Measurements from ENCODE around the gene TRIP10. TPM values are rescaled to one million over a fixed set of nuclear protein-coding genes. Genes with fewer than 3 reads are reported as not detected.
A peak's percentile ranks its signal among the peaks of the same experiment; 100 is the strongest.
"Not testable (repeated sequence)": the region's sequence is repeated elsewhere in the genome, so short reads cannot be mapped to it uniquely, and the experiment has no call there.

Gene TRIP10
- polyA plus RNA-seq, 1 donor (not counting 4 experiments of a cell fraction or from before 2014, with no cell fraction given), result 34.8 TPM

DNA sequence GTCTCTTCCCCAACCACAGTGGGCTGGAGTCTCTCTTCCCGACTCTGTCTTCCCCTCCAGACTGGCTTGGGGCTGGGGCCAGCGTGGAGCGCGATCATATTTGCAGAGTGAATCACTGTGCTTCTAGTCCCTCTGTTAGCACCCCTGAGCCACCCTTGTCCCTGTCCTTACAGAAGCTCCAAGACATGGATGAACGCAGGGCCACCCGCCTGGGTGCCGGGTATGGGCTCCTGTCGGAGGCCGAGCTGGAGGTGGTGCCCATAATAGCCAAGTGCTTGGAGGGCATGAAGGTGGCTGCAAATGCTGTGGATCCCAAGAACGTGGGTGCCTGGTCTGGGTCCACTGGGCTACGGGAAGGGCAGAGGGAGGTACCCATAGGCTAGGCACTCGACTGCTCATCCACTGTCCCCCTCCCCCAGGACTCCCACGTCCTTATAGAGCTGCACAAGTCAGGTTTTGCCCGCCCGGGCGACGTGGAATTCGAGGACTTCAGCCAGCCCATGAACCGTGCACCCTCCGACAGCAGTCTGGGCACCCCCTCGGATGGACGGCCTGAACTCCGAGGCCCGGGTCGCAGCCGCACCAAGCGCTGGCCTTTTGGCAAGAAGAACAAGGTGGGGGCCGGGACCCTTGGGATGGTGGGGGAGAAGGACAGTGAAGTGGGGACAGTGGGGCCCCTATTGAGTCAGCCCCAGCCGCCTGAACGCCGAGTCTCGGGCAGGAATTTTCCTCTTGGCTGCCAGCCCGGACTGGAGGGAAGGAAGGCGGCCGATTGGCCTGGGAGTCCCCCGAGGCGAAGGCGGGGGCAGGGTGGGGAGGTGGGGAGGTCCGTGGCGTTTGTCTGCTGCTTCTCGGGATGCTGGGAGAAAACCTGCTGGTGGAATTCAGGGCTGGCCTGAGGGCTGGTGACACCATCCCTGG lies 5.2 kb downstream of the TRIP10 start:
- no peaks in the 10 kb centered on the region for H3K9me1 ChIP-seq (ENCODE audit: control insufficient read depth, extremely low read depth, insufficient read depth, low read length)
- DNase-seq (ENCODE audit: low read depth, low spot score), result no peak
- no peaks in the 10 kb centered on the region for H3K27me3 ChIP-seq (ENCODE audit: control insufficient read depth, extremely low read depth, insufficient read depth, low read length)
- H3K27ac ChIP-seq (ENCODE audit: control insufficient read depth, insufficient read depth, low read length), result peak overlapping the region; percentile 64
- peaks cover 30 to 33% of the 10 kb centered on the region in 2 experiments for H3K36me3 ChIP-seq (ENCODE audit: control insufficient read depth in 2 of 2, extremely low read depth in 1 of 2, insufficient read depth in 2 of 2, low read length in 2 of 2)
- no peak overlapping the region for H2AFZ ChIP-seq (ENCODE audit: control insufficient read depth, low read length)
- TF ChIP-seq EZH2 (IDR thresholded peaks at IDR 0.05; ENCODE audit: low read length), result no peak
- TF ChIP-seq, protein P1, sequence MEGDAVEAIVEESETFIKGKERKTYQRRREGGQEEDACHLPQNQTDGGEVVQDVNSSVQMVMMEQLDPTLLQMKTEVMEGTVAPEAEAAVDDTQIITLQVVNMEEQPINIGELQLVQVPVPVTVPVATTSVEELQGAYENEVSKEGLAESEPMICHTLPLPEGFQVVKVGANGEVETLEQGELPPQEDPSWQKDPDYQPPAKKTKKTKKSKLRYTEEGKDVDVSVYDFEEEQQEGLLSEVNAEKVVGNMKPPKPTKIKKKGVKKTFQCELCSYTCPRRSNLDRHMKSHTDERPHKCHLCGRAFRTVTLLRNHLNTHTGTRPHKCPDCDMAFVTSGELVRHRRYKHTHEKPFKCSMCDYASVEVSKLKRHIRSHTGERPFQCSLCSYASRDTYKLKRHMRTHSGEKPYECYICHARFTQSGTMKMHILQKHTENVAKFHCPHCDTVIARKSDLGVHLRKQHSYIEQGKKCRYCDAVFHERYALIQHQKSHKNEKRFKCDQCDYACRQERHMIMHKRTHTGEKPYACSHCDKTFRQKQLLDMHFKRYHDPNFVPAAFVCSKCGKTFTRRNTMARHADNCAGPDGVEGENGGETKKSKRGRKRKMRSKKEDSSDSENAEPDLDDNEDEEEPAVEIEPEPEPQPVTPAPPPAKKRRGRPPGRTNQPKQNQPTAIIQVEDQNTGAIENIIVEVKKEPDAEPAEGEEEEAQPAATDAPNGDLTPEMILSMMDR (optimal IDR thresholded peaks at IDR 0.05 in 1 of 3, IDR thresholded peaks at IDR 0.05 in 1 of 3, conservative IDR thresholded peaks at IDR 0.05 in 1 of 3; ENCODE audit: extremely low read depth in 1 of 3, insufficient read depth in 2 of 3, low read length in 3 of 3), result no peak
- H3K4me2 ChIP-seq (ENCODE audit: control insufficient read depth, extremely low read depth, insufficient read depth, low read depth, low read length), result peak overlapping the region; percentile 59
- peaks cover 24% of the 10 kb centered on the region for H3K4me1 ChIP-seq (ENCODE audit: control insufficient read depth, extremely low read depth, insufficient read depth, low read length)
- no peaks in the 10 kb centered on the region for H3K9me3 ChIP-seq (ENCODE audit: control insufficient read depth, low read depth, low read length)
- peak overlapping the region in 2 of 3 experiments; percentile 18 to 19 for H3K4me3 ChIP-seq (ENCODE audit: control insufficient read depth in 2 of 3, extremely low read depth in 1 of 3, insufficient read depth in 2 of 3, low read depth in 1 of 3, low read length in 3 of 3)
- no peak for FAIRE-seq
- peaks cover 25% of the 10 kb centered on the region for H3K79me2 ChIP-seq (ENCODE audit: control insufficient read depth, insufficient read depth, low read length)
- peaks cover 3% of the 10 kb centered on the region for H4K20me1 ChIP-seq (ENCODE audit: control insufficient read depth, extremely low read depth, insufficient read depth, low read length)
- dilution Hi-C loops (cut with MboI; ENCODE audit: extremely low pct_ligation_motif_present, low sequenced_read_pairs), result no loop called here
- peak overlapping the region; percentile 34 for H3K9ac ChIP-seq (ENCODE audit: control insufficient read depth, extremely low read depth, insufficient read depth, low read length)

DNA sequence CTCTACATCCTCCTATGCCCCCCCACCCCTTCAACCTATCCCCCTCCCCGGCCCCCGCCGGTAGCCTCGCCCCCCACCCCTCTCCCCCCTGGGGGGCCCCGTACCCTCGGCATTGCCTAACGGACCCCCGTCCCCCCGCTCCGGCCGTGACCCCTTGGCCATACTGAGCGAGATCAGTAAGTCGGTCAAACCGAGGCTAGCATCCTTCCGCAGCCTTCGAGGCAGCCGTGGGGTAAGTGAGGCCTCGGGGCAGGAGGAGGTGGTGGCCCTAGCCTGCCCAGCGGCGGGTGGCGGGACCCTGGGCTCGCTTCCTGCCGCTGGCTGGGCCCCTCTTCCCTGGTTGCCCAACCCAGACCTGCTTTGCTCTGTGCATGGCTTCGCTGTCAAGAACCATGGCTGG lies 6.5 kb downstream of the TRIP10 start:
- TF ChIP-seq, protein P1 (optimal IDR thresholded peaks at IDR 0.05 in 1 of 3, IDR thresholded peaks at IDR 0.05 in 1 of 3, conservative IDR thresholded peaks at IDR 0.05 in 1 of 3; ENCODE audit: extremely low read depth in 1 of 3, insufficient read depth in 2 of 3, low read length in 3 of 3), result no peak
- TF ChIP-seq EZH2 (IDR thresholded peaks at IDR 0.05; ENCODE audit: low read length), result no peak
- Histone ChIP-seq H3K4me2 (ENCODE audit: control insufficient read depth, extremely low read depth, insufficient read depth, low read depth, low read length) (no peak overlapping the region), H3K36me3 (ENCODE audit: control insufficient read depth in 2 of 2, extremely low read depth in 1 of 2, insufficient read depth in 2 of 2, low read length in 2 of 2) (peaks cover 30 to 38% of the 10 kb centered on the region in 2 experiments), H3K4me3 (ENCODE audit: control insufficient read depth in 2 of 3, extremely low read depth in 1 of 3, insufficient read depth in 2 of 3, low read depth in 1 of 3, low read length in 3 of 3) (no peak overlapping the region), H3K4me1 (ENCODE audit: control insufficient read depth, extremely low read depth, insufficient read depth, low read length) (peaks cover 23% of the 10 kb centered on the region), H4K20me1 (ENCODE audit: control insufficient read depth, extremely low read depth, insufficient read depth, low read length) (peaks cover 3% of the 10 kb centered on the region), H3K9me3 (ENCODE audit: control insufficient read depth, low read depth, low read length) (no peaks in the 10 kb centered on the region), H3K9me1 (ENCODE audit: control insufficient read depth, extremely low read depth, insufficient read depth, low read length) (no peaks in the 10 kb centered on the region), H3K79me2 (ENCODE audit: control insufficient read depth, insufficient read depth, low read length) (peaks cover 11% of the 10 kb centered on the region), H3K27me3 (ENCODE audit: control insufficient read depth, extremely low read depth, insufficient read depth, low read length) (no peaks in the 10 kb centered on the region), H3K9ac (ENCODE audit: control insufficient read depth, extremely low read depth, insufficient read depth, low read length) (no peak overlapping the region), H2AFZ (ENCODE audit: control insufficient read depth, low read length) (no peak overlapping the region), H3K27ac (ENCODE audit: control insufficient read depth, insufficient read depth, low read length) (no peak overlapping the region)
- DNase-seq (ENCODE audit: low read depth, low spot score) (no peak), FAIRE-seq (no peak)
- dilution Hi-C loops (cut with MboI; ENCODE audit: extremely low pct_ligation_motif_present, low sequenced_read_pairs), result no loop called here

DNA sequence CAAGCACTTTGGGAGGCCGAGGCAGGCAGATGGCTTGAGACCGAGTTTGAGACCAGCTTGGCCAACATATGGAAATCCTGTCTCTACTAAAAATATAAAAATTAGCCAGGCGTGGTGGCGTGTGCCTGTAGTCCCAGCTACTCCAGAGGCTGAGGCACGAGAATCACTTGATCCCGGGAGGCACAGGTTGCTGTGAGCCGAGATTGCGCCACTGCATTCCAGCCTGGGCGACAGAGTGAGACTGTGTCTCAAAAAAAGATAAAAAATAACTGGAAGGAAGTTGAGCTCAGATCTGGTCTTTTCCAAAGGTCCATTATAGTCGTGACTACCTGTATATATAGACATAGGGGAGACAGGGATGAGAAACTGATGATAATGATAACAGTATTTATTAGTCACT lies 9.1 kb downstream of the TRIP10 start:
- H3K27ac ChIP-seq (ENCODE audit: control insufficient read depth, insufficient read depth, low read length); H3K27me3 ChIP-seq (ENCODE audit: control insufficient read depth, extremely low read depth, insufficient read depth, low read length); H3K9me1 ChIP-seq (ENCODE audit: control insufficient read depth, extremely low read depth, insufficient read depth, low read length); H3K4me2 ChIP-seq (ENCODE audit: control insufficient read depth, extremely low read depth, insufficient read depth, low read depth, low read length); H3K4me3 ChIP-seq (ENCODE audit: control insufficient read depth in 2 of 3, extremely low read depth in 1 of 3, insufficient read depth in 2 of 3, low read depth in 1 of 3, low read length in 3 of 3); dilution Hi-C loops (cut with MboI; ENCODE audit: extremely low pct_ligation_motif_present, low sequenced_read_pairs); H4K20me1 ChIP-seq (ENCODE audit: control insufficient read depth, extremely low read depth, insufficient read depth, low read length); H3K79me2 ChIP-seq (ENCODE audit: control insufficient read depth, insufficient read depth, low read length); FAIRE-seq; H3K9me3 ChIP-seq (ENCODE audit: control insufficient read depth, low read depth, low read length); H3K9ac ChIP-seq (ENCODE audit: control insufficient read depth, extremely low read depth, insufficient read depth, low read length); DNase-seq (ENCODE audit: low read depth, low spot score); H2AFZ ChIP-seq (ENCODE audit: control insufficient read depth, low read length): not testable (repeated sequence)
- Histone ChIP-seq H3K36me3 (ENCODE audit: control insufficient read depth in 2 of 2, extremely low read depth in 1 of 2, insufficient read depth in 2 of 2, low read length in 2 of 2) (peaks cover 41 to 43% of the 10 kb centered on the region in 2 experiments), H3K4me1 (ENCODE audit: control insufficient read depth, extremely low read depth, insufficient read depth, low read length) (peaks cover 18% of the 10 kb centered on the region)
